MM.1S (cell line): ENCODE measurements around the gene FHIT.

ENCODE experiments used
- DNase-seq: peaks from one replicate; pipeline ENCODE4 v3.0.0-alpha.2; 2015
- H2AFZ ChIP-seq: fragments of 300-600 bp; sonication (generic); 2 replicates; pipeline ENCODE4 v1.6.0; 2016; ENCODE audit warnings: antibody characterized with exemption, low read length
- H3F3A ChIP-seq: fragments of 300-600 bp; sonication (generic); 2 replicates; pipeline ENCODE4 v1.6.1; 2016; ENCODE audit warnings: mild to moderate bottlenecking, antibody characterized with exemption, low read length, moderate library complexity, mixed read lengths; ENCODE audit not compliant: insufficient read depth
- H3K27ac ChIP-seq: fragments of 300-600 bp; sonication (generic); 2 replicates; pipeline ENCODE4 v1.5.1; 2016; ENCODE audit warnings: mild to moderate bottlenecking, low read length
- H3K27me3 ChIP-seq: fragments of 300-600 bp; sonication (generic); replicated peaks from 2 replicates; pipeline ENCODE4 v1.6.0; 2016; ENCODE audit warnings: low read length; ENCODE audit not compliant: insufficient read depth
- H3K36me3 ChIP-seq: fragments of 300-600 bp; sonication (generic); replicated peaks from 2 replicates; pipeline ENCODE4 v1.6.1; 2016; ENCODE audit warnings: mild to moderate bottlenecking, low read length, mixed read lengths; ENCODE audit not compliant: insufficient read depth
- H3K4me1 ChIP-seq: fragments of 300-600 bp; sonication (generic); 2 replicates; pipeline ENCODE4 v1.6.1; 2016; ENCODE audit warnings: low read length, mixed read lengths
- H3K4me2 ChIP-seq: fragments of 300-600 bp; sonication (generic); 2 replicates; pipeline ENCODE4 v1.6.0; 2016; ENCODE audit warnings: low read depth, low read length
- H3K4me3 ChIP-seq: fragments of 300-600 bp; sonication (generic); 2 replicates; pipeline ENCODE4 v1.5.1; 2016; ENCODE audit warnings: low read length, mixed read lengths
- H3K79me2 ChIP-seq: fragments of 300-600 bp; sonication (generic); 2 replicates; pipeline ENCODE4 v1.6.1; 2016; ENCODE audit warnings: mixed run types, low read length, mixed read lengths
- H3K9ac ChIP-seq: fragments of 300-600 bp; sonication (generic); 2 replicates; pipeline ENCODE4 v1.6.1; 2016; ENCODE audit warnings: low read length, mixed read lengths
- H3K9me2 ChIP-seq: fragments of 300-600 bp; sonication (generic); replicated peaks from 2 replicates; pipeline ENCODE4 v1.6.1; 2016; ENCODE audit warnings: mild to moderate bottlenecking, low read length, mixed read lengths; ENCODE audit not compliant: insufficient read depth
- H3K9me3 ChIP-seq: fragments of 300-600 bp; sonication (generic); replicated peaks from 2 replicates; pipeline ENCODE4 v1.6.1; 2016; ENCODE audit warnings: mild to moderate bottlenecking, low read length, mixed read lengths; ENCODE audit not compliant: insufficient read depth
- H4K20me1 ChIP-seq: fragments of 300-600 bp; sonication (generic); 2 replicates; pipeline ENCODE4 v1.6.1; 2016; ENCODE audit warnings: mild to moderate bottlenecking, low read length, moderate library complexity, mixed read lengths; ENCODE audit not compliant: insufficient read depth
- EZH2 ChIP-seq: fragments of 300-600 bp; sonication (generic); optimal IDR thresholded peaks from 2 replicates; pipeline ENCODE3; 2017; ENCODE audit warnings: low read depth, mild to moderate bottlenecking, antibody characterized with exemption, low read length, mixed read lengths
- EZH2phosphoT487 ChIP-seq: fragments of 300-600 bp; sonication (generic); IDR thresholded peaks from 2 replicates; pipeline ENCODE4 v1.6.1; 2018; ENCODE audit warnings: antibody characterized with exemption, low read length
- TF ChIP-seq, protein P1 (sequence below): fragments of 300-600 bp; sonication (generic); IDR thresholded peaks from 2 replicates; pipeline ENCODE4 v1.5.1; 2016; ENCODE audit warnings: antibody characterized with exemption, low read length, mixed read lengths

The FHIT gene

DNA sequence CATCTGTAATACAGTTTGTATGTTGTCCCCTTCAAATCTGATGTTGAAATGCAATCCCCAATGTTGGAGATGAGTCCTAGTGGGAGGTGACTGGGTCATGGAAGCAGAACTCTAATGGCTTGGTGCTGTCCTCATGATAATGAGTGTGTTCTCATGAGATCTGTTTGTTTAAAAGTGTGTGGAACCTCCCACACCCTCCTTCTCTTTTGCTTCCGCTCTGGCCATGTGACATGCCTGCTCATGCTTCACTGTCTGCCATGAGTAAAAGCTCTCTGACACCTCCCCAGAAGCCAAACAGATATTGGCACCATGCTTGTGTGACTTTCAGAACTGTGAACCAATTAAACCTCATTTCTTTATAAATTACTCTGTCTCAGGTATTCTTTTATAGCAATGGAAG lies 1407.4 kb downstream of the FHIT start:
- Histone ChIP-seq H3K9me2 (no peaks in the 10 kb centered on the region), H3K9me3 (no peaks in the 10 kb centered on the region), H3K27me3 (no peaks in the 10 kb centered on the region), H3K4me1 (peaks cover 5% of the 10 kb centered on the region; the same call in 1 of the 2 replicates), H3K36me3 (no peaks in the 10 kb centered on the region), H3K79me2 (no peaks in the 10 kb centered on the region), H4K20me1 (no peaks in the 10 kb centered on the region), H3K27ac (no peak overlapping the region), H3K4me2 (no peak overlapping the region), H2AFZ (no peak overlapping the region), H3K9ac (no peak overlapping the region), H3K4me3 (no peak overlapping the region), H3F3A (0 out of 2 replicates have a peak, but pooled peaks cover 5% of the 10 kb centered on the region)
- TF ChIP-seq, protein P1, sequence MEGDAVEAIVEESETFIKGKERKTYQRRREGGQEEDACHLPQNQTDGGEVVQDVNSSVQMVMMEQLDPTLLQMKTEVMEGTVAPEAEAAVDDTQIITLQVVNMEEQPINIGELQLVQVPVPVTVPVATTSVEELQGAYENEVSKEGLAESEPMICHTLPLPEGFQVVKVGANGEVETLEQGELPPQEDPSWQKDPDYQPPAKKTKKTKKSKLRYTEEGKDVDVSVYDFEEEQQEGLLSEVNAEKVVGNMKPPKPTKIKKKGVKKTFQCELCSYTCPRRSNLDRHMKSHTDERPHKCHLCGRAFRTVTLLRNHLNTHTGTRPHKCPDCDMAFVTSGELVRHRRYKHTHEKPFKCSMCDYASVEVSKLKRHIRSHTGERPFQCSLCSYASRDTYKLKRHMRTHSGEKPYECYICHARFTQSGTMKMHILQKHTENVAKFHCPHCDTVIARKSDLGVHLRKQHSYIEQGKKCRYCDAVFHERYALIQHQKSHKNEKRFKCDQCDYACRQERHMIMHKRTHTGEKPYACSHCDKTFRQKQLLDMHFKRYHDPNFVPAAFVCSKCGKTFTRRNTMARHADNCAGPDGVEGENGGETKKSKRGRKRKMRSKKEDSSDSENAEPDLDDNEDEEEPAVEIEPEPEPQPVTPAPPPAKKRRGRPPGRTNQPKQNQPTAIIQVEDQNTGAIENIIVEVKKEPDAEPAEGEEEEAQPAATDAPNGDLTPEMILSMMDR, result no peak
- TF ChIP-seq EZH2 (no peak), EZH2phosphoT487 (no peak)
- no peak for DNase-seq

DNA sequence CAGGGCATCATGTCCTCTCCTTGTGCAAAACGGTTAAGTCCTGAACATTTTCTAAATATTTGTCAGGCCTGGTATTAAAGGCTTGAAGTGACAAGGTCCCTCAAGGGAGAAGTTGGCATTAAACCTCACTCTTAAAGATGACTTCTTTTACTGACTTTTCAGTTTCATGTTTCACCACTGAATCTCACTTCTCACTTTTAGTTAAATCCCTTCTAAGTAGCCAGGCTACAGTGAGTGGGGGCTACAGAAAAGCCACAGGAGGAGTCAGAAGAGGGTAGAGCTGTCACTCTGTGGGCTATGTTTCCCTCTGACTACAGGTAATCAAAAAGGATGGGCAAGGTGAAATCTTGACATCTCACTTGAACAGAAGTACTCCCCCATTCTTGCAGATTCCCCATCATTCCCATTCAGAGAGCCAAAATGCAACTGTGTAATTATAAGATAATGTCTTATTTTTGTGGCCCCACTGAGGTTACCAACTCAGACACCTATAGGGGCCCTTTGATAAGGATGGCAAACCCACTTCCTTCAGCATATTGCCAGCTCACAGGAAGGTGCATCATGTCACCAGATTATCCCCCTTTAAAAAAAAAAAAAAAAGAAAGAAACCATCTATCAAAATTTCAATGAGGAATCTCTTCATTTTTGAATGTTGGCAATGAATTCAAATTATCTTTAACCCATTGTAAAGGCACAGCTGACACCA lies 1411.3 kb downstream of the FHIT start:
- Histone ChIP-seq H3K27ac (no peak overlapping the region), H3K79me2 (no peaks in the 10 kb centered on the region), H3K4me2 (no peak overlapping the region), H3K27me3 (no peaks in the 10 kb centered on the region), H3K9me2 (no peaks in the 10 kb centered on the region), H3K36me3 (no peaks in the 10 kb centered on the region), H3K9me3 (no peaks in the 10 kb centered on the region), H2AFZ (no peak overlapping the region), H4K20me1 (no peaks in the 10 kb centered on the region), H3K4me1 (peaks cover 5% of the 10 kb centered on the region; the same call in 1 of the 2 replicates), H3K4me3 (no peak overlapping the region), H3F3A (0 out of 2 replicates have a peak, but pooled peaks cover 5% of the 10 kb centered on the region), H3K9ac (no peak overlapping the region)
- DNase-seq, result peak; percentile 56
- TF ChIP-seq EZH2, result no peak
- TF ChIP-seq, protein P1, result no peak
- no peak for TF ChIP-seq EZH2phosphoT487

DNA sequence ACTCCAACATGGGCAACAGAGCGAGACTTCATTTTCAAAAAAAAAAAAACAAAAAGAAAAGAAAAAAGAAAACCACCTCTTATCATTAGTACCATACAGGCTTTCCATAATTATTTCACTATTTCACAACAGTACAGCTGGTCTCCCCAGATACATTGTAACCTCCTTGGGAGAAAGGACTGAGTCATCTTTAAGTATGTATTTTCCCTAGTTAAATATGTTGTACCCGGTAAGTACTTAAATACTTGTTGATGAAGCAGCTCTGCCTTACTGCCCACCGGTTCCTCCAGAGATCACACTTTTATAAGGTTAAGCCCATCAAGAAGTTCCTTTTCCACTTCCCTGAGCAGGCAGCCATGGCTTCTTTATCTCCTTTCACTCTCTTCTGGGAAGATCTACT lies 1412.0 kb downstream of the FHIT start:
- Histone ChIP-seq H3K9me3 (no peaks in the 10 kb centered on the region), H3K9ac (no peak overlapping the region), H3K4me3 (no peak overlapping the region), H3K4me2 (no peak overlapping the region), H3K4me1 (peaks cover 5% of the 10 kb centered on the region; the same call in 1 of the 2 replicates), H3K9me2 (no peaks in the 10 kb centered on the region), H3K79me2 (no peaks in the 10 kb centered on the region), H3F3A (0 out of 2 replicates have a peak, but pooled peaks cover 5% of the 10 kb centered on the region), H3K27ac (no peak overlapping the region), H3K36me3 (no peaks in the 10 kb centered on the region), H2AFZ (no peak overlapping the region), H3K27me3 (no peaks in the 10 kb centered on the region), H4K20me1 (no peaks in the 10 kb centered on the region)
- no peak for DNase-seq
- no peak for TF ChIP-seq EZH2phosphoT487
- no peak for TF ChIP-seq EZH2
- TF ChIP-seq, protein P1, result no peak
